Non-pigmented ciliary epithelial cell (primary cell): Measurements from ENCODE around the gene LRRC1.

Experiments
- DNase-seq: peaks from one replicate; pipeline ENCODE4 v3.0.0-alpha.2; 2010; ENCODE audit warnings: low read depth

Gene LRRC1

GRCh38 chr6:53889365-53889764, 94.6 kb downstream of the LRRC1 start:
- DNase-seq: no peak

- DNase-seq: no peak
Observed at GRCh38 chr6:53892707-53893106, 97.9 kb downstream of the LRRC1 start.

GRCh38 chr6:53894091-53894490, 99.3 kb downstream of the LRRC1 start:
- DNase-seq: no peak

GRCh38 chr6:53896196-53896595, 101.4 kb downstream of the LRRC1 start:
- no peak for DNase-seq

- DNase-seq: no peak
Observed at GRCh38 chr6:53898026-53898795, 103.4 kb downstream of the LRRC1 start.

- no peak for DNase-seq
Observed at GRCh38 chr6:53899512-53899911, 104.7 kb downstream of the LRRC1 start.

GRCh38 chr6:53903357-53903756, 108.6 kb downstream of the LRRC1 start:
- no peak for DNase-seq

- no peak for DNase-seq
Observed at GRCh38 chr6:53906103-53906502, 111.3 kb downstream of the LRRC1 start.

GRCh38 chr6:53906842-53907241, 112.0 kb downstream of the LRRC1 start:
- DNase-seq: no peak

- no peak for DNase-seq
Observed at GRCh38 chr6:53910834-53911233, 116.0 kb downstream of the LRRC1 start.

GRCh38 chr6:53912661-53913060, 117.9 kb downstream of the LRRC1 start:
- DNase-seq: no peak

- DNase-seq: no peak
Observed at GRCh38 chr6:53913286-53913685, 118.5 kb downstream of the LRRC1 start.

- no peak for DNase-seq
Observed at GRCh38 chr6:53915026-53915691, 120.4 kb downstream of the LRRC1 start.

GRCh38 chr6:53916804-53917463, 122.1 kb downstream of the LRRC1 start:
- no peak for DNase-seq

- no peak for DNase-seq
Observed at GRCh38 chr6:53917464-53917842, 122.6 kb downstream of the LRRC1 start.

GRCh38 chr6:53918854-53919510, 124.2 kb downstream of the LRRC1 start:
- no peak for DNase-seq

- DNase-seq: no peak
Observed at GRCh38 chr6:53919881-53920360, 125.1 kb downstream of the LRRC1 start.

GRCh38 chr6:53920881-53921280, 126.1 kb downstream of the LRRC1 start:
- DNase-seq: no peak

GRCh38 chr6:53921639-53922038, 126.8 kb downstream of the LRRC1 start:
- no peak for DNase-seq

- no peak for DNase-seq
Observed at GRCh38 chr6:53922539-53922981, 127.8 kb downstream of the LRRC1 start.

GRCh38 chr6:53924277-53924676, 129.5 kb downstream of the LRRC1 start:
- DNase-seq: no peak

- no peak for DNase-seq
Observed at GRCh38 chr6:53924821-53925422, 130.1 kb downstream of the LRRC1 start.
